DND-41 (cell line): ENCODE results near the gene PHF21B.

Source experiments
- ATAC-seq: fragments of 200-7000 bp; cut with Tn5 transposase; 3 replicates; pipeline ENCODE4 v1.9.1; 2021; ENCODE audit warnings: low read depth; ENCODE audit not compliant: insufficient read depth
- DNase-seq: peaks from one replicate; pipeline ENCODE4 v3.0.0-alpha.2; 2020
- H2AFZ ChIP-seq: 2 replicates; pipeline ENCODE4 v1.6.0; 2012; ENCODE audit warnings: low read depth, low read length
- H3K27ac ChIP-seq: 2 replicates; pipeline ENCODE4 v1.5.1; 2012; ENCODE audit warnings: low read length, inconsistent platforms
- H3K27me3 ChIP-seq: fragments of 200-600 bp; sonication (generic); 2 replicates; pipeline ENCODE4 v1.6.0; 2012; ENCODE audit warnings: low read length, mild to moderate bottlenecking, inconsistent platforms; ENCODE audit not compliant: insufficient read depth, poor library complexity
- H3K36me3 ChIP-seq: 2 replicates; pipeline ENCODE4 v1.5.1; 2012; ENCODE audit warnings: low read length, inconsistent platforms; ENCODE audit not compliant: insufficient read depth
- H3K4me1 ChIP-seq: 2 replicates; pipeline ENCODE4 v1.5.1; 2012; ENCODE audit warnings: mild to moderate bottlenecking, low read length; ENCODE audit not compliant: insufficient read depth
- H3K4me2 ChIP-seq: 2 replicates; pipeline ENCODE4 v1.6.0; 2012; ENCODE audit warnings: mild to moderate bottlenecking, moderate library complexity, low read length, inconsistent platforms; ENCODE audit not compliant: insufficient read depth
- H3K4me3 ChIP-seq, 2 experiments: fragments of 200-600 bp in 1 of 2; shearing (Covaris generic) in 1 of 2; 2 replicates each; pipeline ENCODE4 v1.5.1; 2012 to 2016; ENCODE audit warnings: inconsistent platforms in 2 of 2, low read length in 2 of 2, mild to moderate bottlenecking in 2 of 2, low read depth in 1 of 2, moderate library complexity in 1 of 2
- H3K79me2 ChIP-seq: 2 replicates; pipeline ENCODE4 v1.6.0; 2012; ENCODE audit warnings: low read length, inconsistent platforms; ENCODE audit not compliant: insufficient read depth
- H3K9ac ChIP-seq: 2 replicates; pipeline ENCODE4 v1.6.0; 2012; ENCODE audit warnings: low read depth, mild to moderate bottlenecking, inconsistent platforms, low read length, moderate library complexity
- H3K9me3 ChIP-seq: 2 replicates; pipeline ENCODE4 v1.5.1; 2012; ENCODE audit warnings: low read length, moderate library complexity, mild to moderate bottlenecking, inconsistent platforms; ENCODE audit not compliant: insufficient read depth, severe bottlenecking
- H4K20me1 ChIP-seq: 2 replicates; pipeline ENCODE4 v1.6.0; 2012; ENCODE audit warnings: low read length; ENCODE audit not compliant: insufficient read depth
- EZH2 ChIP-seq: IDR thresholded peaks from 3 replicates; pipeline ENCODE4 v1.6.1; 2012; ENCODE audit warnings: borderline replicate concordance, low read depth, mild to moderate bottlenecking, moderate library complexity, low read length, inconsistent platforms; ENCODE audit not compliant: severe bottlenecking
- TF ChIP-seq, protein P1 (sequence below): IDR thresholded peaks from 2 replicates; pipeline ENCODE4 v1.5.1; 2012; ENCODE audit warnings: borderline replicate concordance, low read length, moderate library complexity, mild to moderate bottlenecking; ENCODE audit not compliant: poor library complexity, severe bottlenecking; ENCODE audit errors: extremely low read depth

Gene PHF21B

DNA sequence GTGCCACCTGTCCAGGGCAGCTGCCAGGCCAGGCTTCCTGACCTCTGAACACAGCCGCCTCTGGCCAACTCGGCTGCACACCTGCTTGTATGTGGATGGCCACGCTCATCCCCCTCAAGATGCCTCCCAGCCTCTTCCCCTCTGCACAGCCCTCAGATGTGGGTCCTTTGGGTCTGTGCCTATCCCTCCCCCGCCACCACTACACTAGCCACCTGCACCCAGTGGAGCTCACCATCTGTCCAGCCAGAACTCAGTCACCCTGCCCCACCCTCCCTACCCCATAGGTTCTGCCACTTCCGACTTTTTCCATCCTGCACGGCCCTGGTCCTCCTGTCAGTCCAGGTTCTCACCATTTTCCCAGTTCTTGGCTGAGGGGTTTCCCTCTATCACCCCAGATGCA is 44.6 kb downstream of the PHF21B start:
- H3K9ac ChIP-seq: no peak overlapping the region
- peaks cover 69% of the 10 kb centered on the region for H3K79me2 ChIP-seq
- no peak for DNase-seq

DNA sequence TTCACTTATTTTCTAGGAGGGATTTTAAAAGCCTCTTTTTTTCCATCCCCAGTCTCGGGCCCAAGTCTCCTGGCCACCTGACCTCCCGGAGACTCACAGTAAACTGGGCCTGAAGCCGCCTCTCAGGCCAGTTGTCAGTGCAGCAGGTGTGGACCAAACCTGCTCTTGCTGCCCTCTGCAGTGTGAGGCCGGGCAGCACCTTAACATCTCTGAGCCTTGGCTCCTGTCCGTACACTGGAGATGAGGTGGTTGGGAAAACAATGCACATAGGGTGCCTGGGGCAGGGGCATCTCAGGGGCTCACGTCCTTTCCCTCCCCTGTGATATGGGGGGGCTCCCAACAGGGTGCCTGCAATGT is 45.1 kb downstream of the PHF21B start:
- Histone ChIP-seq H3K36me3 (peaks cover 14% of the 10 kb centered on the region), H3K9ac (no peak overlapping the region), H4K20me1 (peaks cover 80% of the 10 kb centered on the region), H2AFZ (no peak overlapping the region), H3K4me1 (no peaks in the 10 kb centered on the region), H3K27ac (no peak overlapping the region), H3K4me3 (no peak overlapping the region), H3K9me3 (no peaks in the 10 kb centered on the region), H3K79me2 (peaks cover 69% of the 10 kb centered on the region), H3K27me3 (no peaks in the 10 kb centered on the region), H3K4me2 (no peak overlapping the region)
- TF ChIP-seq EZH2: no peak
- TF ChIP-seq, protein P1, sequence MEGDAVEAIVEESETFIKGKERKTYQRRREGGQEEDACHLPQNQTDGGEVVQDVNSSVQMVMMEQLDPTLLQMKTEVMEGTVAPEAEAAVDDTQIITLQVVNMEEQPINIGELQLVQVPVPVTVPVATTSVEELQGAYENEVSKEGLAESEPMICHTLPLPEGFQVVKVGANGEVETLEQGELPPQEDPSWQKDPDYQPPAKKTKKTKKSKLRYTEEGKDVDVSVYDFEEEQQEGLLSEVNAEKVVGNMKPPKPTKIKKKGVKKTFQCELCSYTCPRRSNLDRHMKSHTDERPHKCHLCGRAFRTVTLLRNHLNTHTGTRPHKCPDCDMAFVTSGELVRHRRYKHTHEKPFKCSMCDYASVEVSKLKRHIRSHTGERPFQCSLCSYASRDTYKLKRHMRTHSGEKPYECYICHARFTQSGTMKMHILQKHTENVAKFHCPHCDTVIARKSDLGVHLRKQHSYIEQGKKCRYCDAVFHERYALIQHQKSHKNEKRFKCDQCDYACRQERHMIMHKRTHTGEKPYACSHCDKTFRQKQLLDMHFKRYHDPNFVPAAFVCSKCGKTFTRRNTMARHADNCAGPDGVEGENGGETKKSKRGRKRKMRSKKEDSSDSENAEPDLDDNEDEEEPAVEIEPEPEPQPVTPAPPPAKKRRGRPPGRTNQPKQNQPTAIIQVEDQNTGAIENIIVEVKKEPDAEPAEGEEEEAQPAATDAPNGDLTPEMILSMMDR: no peak
- ATAC-seq: no peak
- DNase-seq: no peak

More for the DNA sequence above, 44.6 kb downstream of the PHF21B start:
- Histone ChIP-seq H3K27ac (no peak overlapping the region), H2AFZ (no peak overlapping the region), H3K4me1 (no peaks in the 10 kb centered on the region), H3K4me3 (no peak overlapping the region), H3K36me3 (peaks cover 19% of the 10 kb centered on the region), H3K9me3 (no peaks in the 10 kb centered on the region), H3K27me3 (no peaks in the 10 kb centered on the region), H4K20me1 (peaks cover 80% of the 10 kb centered on the region), H3K4me2 (no peak overlapping the region)
- TF ChIP-seq, protein P1: no peak
- TF ChIP-seq EZH2: no peak
- no peak for ATAC-seq

DNA sequence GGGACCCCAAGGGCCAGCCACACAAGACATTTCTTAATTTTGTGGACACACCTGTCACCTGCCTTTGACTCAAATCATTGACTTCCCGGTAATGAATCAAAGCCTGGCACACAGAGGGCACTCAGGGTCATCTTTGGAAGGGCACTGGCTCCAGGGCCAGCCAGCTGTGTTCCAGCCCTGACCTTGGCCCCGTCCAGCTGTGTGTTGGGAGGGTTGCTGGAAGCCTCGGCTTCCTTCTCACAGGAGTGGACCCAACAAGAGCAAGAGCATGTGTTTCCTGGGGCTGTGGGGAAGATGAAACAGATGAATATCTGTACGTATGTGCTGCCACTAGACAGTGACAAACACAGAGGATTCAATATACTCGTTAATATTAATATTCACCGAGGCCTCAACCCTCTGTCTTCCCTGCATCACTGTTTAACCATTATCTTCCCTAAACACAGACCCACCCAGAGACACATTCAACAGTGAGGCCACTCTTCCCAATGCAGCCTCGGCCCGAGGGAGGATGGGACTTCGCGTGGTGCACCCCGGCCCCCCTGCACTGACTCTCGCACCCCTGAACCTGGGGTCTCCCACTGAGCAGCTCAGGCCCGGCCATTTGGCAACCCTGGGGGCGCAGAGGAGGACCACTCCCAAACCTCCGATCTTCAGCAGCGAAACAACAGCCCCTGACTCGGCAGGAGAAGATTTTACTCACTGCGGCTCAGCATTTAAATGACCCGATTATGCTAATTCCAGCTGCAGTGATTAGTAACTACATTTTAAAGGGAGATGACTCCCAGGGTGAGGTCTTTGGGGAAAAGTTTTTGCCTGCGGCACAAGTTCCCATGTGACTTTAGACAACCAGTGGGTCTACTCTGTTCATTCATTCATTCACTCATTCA is 45.7 kb downstream of the PHF21B start:
- peaks cover 11% of the 10 kb centered on the region for H3K36me3 ChIP-seq
- H3K9ac ChIP-seq: no peak overlapping the region
- no peak overlapping the region for H3K4me2 ChIP-seq
- no peak overlapping the region for H3K4me3 ChIP-seq
- no peaks in the 10 kb centered on the region for H3K27me3 ChIP-seq
- no peaks in the 10 kb centered on the region for H3K9me3 ChIP-seq
- H4K20me1 ChIP-seq: peaks cover 82% of the 10 kb centered on the region
- H2AFZ ChIP-seq: no peak overlapping the region
- no peak overlapping the region for H3K27ac ChIP-seq
- H3K79me2 ChIP-seq: peaks cover 71% of the 10 kb centered on the region
- H3K4me1 ChIP-seq: no peaks in the 10 kb centered on the region
- DNase-seq (no peak), ATAC-seq (no peak)
- TF ChIP-seq, protein P1: no peak
- TF ChIP-seq EZH2: no peak
